Inferior parietal cortex (tissue), 1 donor: ENCODE data around the gene MRPS34.
"Not testable (repeated sequence)": the region's sequence is repeated elsewhere in the genome, so short reads cannot be mapped to it uniquely, and the experiment has no call there.

Experiments used
- DNase-seq: peaks from one replicate; pipeline ENCODE4 v3.0.0-alpha.2; 2016; ENCODE audit errors: extremely low spot score

The MRPS34 gene

DNA sequence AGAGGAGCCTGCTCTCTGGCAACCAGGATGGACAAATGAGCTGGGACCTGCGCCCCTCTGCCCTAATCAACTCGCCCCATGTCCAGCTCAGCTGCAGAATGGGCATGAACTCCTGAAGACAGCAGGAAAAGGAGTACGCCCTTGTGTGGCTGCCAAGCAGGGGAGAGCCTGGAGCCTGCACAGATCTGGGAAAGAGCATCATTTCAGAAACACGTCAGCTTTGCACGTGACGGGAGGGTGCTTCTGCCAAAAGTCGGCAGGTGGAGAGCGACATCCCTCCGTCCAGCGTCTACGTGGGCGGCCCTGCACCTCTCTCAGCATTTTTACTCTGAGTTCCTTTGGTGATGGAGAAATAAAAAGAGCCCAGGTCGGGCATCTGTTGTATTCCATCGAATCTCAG lies 20.1 kb downstream of the MRPS34 start:
- no peak for DNase-seq

DNA sequence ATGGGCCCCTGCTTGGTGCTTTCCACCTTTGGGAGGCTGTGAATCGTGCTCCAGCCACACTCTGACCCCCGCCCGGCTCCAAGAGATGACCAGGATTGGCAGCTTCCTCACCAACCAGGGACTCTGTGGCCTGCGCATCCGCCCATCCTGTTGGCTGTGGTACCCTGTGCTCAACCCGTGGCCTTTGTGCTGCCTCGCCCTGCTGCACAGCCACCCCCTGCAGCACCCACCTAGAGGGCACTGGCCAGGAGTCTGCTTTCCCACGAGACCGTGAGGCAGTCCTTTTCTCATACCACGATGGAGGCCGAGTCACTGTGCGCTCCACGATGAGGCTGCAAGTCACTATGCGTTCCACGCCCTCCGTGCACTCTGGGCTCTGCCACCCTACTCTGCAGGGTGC lies 21.0 kb downstream of the MRPS34 start:
- DNase-seq = no peak

DNA sequence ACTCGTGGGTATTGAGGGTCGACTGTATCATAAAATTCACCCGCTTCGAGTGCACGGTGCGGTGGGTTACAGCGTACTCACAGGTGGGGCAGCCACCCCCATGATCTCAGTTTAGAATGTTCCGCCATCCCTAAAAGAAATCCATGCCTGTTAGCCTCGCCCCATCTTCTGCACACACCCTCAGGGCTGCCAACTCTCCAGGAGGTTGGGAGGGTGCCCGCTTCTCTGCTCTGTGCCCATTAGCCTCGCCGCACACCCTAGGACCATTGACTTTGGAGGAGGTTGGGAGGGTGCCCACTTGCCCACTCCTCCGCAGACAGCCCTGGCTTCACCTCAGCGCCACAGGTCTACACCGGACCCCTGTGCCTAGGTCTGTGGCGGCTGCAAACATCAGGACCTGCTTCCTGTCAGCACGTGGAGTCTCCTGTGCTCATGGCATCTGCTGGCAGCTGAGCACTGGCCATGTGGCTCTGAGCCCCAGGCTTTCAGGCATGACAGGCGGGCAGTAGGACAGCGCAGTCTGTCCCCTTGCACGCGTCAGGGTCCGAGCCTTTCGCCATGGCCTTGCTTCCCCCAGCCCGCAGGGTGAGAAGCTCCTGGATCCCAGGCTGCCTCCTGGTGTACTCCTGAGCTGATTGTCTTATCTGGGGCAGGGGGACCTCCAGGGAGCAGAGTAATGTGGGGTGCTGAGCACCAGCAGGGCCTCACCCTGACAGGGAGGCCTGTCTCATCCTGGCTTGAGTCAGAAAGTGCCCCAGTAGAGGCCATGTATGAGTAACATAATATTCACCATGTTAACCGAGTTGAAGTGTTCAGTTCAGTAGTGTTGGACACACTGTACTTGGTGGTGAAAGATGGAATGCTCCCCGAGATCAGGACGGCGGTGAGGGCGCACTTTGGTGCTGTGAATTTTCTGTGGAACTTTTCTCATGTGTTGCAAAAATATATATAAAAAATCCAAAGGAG lies 23.5 kb downstream of the MRPS34 start:
- no peak for DNase-seq

DNA sequence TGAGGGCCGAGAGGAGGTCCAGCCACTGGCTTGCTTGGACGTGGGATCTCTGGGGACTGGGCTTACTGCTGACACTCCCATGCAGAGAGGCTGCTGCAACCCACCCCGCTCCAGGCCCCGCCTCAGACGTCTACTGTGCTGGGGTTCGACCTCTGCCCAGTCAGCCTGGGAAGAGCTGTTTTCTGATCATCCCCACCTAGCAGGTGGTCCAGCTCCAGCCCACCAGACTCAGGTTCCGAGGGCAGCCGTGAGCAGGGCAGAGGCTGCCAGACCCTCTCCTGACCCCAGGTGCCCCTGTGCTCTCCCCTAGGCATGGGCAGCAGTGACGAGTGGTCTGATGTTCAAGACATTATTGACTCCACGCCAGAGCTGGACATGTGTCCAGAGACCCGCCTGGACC lies 25.0 kb downstream of the MRPS34 start:
- no peak for DNase-seq

DNA sequence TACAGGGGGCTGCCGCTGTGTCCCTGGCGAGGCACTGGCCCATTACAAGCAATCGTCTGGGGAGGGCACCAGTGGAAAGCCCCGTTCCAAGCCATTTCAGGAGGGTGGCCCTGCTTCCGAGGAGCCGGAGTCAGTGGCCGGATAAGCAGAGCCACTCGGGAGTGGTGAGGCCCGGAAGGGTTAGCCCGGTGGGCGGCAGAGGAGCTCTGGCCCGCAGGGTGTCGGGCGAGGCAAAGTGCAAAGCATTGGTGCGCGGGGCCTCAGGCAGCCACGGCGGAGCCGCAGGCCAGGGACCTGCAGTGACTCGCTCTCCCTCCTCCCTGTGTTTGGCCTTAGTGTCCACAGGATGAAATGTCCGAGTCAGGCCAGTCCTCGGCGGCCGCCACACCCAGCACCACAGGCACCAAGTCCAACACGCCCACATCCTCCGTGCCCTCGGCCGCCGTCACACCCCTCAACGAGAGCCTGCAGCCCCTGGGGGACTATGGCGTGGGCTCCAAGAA lies 26.2 kb downstream of the MRPS34 start:
- DNase-seq = no peak

DNA sequence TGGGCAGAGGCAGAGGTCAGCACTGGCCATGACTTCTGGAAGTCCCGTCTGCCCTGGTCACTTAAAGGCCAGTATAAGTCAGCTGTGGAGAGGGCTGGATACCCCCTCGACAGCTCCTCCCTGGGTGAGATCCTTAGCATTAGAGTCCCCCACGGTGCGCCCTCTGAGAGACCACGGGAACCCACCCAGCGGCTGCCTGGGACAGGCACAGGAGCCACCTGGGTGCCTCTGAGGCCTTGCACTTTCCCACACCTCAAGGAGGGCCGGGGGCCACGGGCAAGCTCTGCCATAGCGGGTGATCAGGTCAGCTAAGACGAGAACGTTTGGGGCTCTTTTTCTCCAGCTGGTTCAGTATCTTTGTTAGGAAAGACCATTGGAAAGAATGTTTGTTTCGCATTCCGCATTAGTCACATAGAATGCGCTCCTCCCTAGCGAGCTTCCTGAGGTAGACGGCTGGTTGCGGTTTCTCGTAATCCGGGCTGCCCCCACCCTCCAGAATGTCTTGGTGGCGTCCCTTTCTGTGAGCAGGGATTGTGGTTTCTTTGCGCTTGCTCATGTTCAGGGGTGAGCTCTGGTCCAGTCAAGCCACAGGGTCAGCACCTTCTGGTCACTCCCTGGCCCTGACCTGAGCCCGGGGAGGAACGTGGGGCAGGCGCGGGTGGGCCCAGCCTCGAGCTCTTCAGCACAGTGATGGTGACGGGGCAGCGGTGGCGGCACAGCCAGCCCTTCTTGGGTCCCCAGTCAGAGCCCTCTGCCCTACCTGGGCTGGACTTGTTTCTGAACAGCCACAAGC lies 26.8 kb downstream of the MRPS34 start:
- no peak for DNase-seq

DNA sequence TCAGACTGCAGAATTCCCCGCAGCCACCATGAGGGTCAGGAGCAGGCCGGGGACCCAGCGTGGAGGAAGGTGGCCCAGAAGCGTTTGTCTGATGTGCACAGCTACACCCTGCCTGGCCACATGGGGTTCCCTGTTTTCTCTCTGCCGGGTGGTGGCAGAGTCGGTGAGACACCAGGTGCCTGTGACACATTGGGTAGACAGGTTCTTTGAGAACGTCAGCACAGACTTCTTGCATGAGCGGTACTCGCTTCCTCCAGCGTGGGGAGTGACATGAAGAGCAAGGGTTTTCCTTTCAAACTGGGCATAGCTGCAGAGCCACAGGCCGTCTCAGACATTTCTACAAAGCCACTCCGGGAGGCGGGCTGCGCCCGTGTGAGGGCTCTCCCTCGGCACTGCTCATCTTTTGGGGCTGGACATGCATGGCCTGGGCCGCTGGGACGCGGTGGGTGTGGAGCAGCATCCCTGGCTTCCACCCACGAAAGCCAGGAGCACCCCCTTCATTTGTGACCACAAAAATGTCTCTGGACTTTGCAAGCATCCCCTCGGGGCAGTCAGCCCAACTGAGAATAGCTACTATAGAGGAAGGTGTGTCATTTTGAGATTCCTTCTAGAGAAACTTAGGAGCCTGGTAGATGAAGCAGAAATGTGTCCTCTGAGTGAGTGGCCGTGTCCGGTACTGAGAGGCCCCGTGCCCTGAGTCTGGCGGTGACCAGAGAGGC lies 27.6 kb downstream of the MRPS34 start:
- no peak for DNase-seq

DNA sequence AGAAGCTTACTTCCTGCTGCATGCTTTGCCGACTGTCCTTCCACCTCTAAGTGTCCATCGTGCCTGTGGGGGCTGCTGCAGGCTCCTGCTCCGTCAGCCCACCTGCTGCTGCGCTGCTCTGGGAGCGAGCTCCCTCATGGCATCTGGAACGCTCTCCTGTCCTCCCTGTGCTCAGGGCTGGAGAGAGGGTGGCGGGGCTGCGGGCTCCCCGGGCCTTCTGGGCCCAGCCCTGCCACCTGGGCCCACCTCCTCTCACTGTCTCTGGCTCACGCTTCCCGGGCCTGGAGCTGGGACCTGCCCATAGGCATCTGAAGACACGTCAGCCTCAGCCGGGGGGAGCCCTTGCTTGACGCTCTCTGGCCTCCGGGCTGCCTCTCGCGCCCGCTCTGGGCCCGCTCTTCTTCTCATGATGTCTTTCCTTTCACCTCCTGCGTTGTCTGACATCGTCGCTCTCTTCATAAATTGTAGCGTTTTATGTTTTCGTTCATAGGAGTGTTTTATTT lies 28.5 kb downstream of the MRPS34 start:
- DNase-seq = no peak

DNA sequence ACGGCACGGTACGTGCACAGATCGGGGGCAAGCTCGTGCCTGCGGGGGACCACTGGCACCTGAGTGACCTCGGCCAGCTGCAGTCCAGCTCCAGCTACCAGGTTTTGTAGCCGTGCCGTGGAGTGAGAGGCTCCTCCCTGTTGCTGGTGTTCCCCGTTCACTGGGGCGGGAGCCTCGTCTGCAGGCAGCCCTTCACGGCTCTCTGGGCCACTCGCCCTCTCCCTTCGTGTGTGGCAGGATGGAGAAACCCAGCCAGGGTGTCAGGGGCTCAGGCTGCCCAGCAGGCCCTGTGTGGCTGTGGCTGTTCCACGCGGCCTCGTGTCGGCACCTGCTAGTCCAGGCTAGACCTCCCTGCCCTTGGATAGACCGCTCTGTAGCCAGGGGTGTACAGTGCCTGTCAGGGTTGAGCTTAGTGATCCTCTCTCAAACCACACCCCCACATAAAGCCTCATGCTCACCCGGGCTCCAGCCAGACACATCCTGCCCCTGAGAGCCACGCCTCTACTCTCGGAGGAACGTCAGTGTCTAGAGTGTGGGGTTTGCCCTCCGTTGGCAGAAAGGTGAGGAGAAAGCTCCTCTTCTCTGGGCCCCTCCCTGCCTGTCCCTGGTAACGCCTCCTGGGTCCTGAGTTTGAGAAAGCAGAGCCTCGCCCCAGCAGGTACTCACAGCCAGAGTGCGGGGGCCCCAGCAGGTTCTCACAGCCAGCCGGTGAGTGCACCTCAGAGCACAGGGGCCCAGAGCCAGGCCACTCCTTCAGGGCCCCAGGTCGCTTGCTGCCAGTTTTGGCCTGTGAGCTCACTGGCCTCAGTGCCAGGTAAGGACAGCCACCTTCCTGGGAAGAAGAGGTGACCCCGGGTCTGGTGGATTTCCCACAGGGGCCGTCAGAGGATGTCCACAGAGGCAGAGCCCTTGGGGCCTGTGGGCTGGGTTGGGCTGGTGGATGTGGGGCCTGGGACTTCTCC lies 29.3 kb downstream of the MRPS34 start:
- no peak for DNase-seq

DNA sequence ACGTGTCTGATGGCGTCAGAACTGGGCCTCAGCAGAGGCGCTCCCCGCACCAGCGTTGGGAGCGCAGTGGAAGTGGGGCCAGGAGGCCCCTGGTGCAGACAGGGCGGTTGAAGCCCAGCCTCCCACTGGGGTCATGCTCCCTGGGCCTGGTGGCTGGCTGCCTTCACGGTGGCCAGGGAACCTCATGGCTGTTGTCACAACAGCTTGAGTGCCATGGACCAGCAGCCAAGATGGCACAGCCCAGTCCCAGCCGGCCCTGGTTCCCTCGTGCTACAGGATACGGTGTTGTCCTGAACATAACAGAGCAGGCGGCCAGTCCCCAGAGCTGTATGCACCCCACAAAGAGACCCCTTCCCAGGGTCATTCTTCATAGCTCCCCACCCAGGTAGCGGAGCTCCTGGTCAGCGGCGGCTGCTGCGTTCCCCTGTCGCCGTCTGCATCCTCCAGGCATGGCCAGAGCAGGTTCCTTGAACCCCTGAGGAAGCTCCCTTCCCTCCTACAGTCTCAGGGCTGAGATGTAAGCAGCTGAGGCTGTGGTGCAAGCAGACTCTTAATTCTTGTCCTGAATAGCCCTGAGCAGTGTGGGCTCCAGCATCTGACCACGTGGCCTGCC lies 31.3 kb downstream of the MRPS34 start:
- no peak for DNase-seq

DNA sequence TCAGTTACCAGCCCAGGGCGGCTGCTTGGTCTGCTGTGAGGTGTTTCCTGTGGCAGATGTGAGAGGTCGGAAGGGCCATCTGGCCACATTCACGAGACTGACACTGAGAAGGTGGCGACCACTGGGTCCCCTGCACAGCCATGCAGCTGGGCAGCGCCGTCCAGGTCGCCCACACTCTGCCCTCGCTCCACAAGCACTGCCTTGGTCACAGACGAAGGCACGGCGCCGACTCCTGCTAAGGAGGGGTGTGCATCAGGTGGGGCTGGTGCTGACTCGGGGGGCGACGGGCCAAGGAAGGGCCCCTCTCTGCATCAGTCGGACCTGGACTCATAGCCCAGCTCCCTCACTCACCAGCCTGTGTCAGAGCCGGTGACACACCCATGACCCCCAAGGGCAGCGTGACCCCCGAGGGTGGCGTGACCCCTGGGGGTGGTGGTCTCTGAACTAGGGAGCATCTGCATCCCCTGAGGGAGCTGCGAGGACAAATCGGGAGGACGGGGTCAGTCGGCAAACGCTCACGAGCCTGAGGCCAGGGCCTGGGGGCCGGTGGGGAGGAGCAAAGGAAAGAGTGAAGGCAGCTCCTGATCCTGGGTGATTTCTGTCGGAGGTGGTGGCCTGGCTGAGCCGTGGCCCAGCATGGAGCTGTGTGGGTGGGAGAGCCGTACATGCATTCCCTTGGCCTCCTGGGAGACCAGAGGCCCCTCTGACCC lies 32.0 kb downstream of the MRPS34 start:
- DNase-seq = no peak

DNA sequence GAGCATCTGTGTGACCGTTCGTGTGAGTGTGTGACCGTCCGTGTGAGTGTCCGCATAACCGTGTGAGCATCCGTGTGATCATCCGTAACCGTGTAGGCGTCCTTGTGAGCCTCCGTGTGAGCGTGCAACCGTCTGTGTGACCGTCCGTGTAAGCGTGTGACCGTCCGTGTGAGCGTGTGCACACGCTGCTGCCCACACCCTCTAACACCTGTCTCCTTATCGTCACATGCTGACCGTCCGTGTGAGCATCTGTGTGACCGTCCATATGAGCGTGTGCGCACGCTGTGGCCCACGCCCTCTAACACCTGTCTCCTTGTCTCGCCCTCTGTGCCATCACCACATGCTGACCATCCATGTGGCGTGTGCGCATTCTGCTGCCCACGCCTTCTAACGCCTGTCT lies 32.7 kb downstream of the MRPS34 start:
- no peak for DNase-seq

DNA sequence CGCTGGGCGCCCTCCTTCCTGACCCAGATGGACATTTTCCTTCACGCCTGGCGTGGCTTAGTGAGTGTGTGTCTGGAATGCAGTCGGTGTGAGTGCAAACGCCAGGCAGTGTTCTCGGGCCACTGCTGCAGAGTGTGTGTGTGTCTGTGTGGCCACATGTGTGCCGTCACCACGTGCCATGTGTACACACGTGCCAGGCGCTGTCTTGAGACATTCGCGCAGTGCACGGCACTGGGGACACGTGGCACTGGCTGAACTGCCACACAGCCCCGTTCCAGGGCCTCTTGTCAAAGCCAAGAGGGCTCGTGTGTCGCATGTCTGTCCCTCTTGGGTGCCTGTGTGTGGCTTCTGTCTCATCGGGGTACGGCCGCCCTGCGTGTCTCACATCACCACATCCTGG lies 38.1 kb downstream of the MRPS34 start:
- no peak for DNase-seq

DNA sequence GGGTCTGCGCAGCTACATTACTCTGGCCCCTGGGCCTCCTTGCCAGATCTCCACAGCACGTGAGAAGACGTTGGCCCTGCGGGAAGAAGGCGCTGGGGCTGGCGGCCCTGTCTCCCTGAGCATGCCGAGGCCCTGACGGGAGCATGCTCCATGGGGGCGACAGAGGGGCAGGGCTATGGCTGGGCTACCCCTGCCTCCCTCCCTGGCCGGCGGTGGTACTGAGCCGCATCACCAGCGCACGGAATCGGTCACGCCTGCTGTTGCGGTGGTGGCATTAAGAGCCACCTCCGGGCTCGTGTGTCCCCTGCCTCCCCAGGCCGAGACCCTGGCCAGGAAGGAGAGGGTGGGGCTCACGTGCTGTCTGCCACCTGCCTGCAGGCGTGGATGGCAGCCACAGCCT lies 38.8 kb downstream of the MRPS34 start:
- DNase-seq = no peak

DNA sequence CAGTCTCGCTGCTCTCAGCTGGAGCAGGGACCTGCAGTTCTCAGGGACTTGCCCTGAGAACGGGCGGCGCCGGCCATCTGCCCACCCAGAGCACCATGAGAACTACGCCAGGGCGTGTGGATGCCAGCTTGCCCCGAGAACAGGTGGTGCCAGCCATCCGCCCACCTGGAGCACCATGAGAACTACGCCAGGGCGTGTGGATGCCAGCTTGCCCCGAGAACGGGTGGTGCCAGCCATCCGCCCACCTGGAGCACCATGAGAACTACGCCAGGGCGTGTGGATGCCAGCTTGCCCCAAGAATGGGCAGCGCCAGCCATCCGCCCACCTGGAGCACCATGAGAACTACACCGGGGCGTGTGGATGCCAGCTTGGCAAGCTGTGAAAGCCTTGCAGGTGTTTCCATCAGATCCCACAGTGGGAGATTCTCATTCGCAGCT lies 40.4 kb downstream of the MRPS34 start:
- DNase-seq = not testable (repeated sequence)

DNA sequence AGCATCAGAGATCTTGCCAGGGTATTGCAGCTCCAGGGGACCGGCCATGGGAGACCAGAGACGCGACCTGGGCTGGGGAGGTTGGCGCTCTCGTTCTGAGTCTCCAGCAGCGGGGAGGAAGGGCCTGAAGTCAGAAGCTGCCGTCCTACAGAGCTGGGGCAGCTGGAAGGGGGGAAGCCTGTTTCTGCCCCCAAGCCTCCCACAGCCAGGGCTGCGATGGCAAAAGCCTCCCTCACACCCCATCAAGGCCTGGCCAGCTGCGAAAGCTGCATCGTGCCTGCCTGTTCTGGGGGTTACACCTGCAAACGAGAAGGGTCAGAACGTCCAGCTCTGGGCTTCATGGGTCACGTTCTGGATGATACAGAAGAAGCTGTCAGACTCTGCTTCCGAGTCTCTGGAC lies 40.9 kb downstream of the MRPS34 start:
- no peak for DNase-seq

DNA sequence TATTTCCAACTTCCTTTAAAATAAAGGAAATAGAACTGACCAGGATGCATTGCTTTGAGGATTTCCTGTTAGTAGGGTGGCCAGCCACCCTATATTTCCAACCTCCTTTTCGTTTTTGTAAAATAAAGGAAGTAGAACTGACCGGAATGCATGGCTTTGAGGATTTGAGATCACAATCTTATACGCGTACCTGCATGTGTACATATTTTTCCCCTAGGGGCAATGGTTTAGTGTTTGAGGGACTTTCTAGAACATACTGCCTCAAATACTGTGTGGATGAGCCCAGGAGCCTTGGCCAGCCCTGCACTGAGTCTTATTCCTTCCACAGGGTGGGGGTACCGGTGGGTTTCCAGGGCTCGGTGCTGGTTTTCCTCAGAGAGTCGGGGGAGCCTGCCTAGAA lies 41.3 kb downstream of the MRPS34 start:
- DNase-seq = no peak

DNA sequence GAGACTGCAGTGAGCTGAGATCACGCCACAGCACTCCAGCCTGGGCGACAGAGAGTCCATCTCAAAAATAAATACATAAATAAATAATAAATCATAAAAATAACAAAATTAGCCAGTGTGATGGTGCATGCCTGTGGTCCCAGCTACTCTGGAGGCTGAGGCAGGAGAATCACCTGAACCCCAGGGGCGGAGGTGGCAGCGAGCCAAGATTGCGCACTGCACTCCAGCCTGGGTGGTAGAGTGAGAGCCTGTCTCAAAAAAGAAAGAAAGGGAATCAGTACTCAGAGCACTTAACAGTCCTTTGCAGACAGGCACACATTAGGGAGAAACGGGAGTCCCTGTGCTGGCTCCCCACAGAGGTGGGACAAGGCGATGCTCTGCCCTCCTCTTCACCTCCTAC lies 41.9 kb downstream of the MRPS34 start:
- DNase-seq = no peak

DNA sequence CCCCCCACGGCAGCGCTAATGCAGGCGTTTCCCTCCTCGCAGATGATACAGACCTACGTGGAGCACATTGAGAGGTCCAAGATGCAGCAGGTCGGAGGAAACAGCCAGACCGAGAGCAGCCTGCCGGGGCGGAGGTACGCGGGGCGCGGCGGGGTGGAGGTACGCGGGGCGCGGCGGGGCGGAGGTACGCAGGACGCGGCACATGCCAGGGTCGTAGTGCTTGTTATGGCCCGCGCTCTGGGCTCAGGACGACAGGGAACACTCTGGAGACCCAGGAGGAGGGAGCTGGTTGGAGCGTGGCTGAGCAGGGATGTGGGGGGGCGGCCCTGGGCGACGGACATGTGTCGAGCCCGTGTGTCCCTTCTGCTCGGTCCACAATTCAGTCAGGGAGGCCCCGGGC lies 43.5 kb downstream of the MRPS34 start:
- no peak for DNase-seq

DNA sequence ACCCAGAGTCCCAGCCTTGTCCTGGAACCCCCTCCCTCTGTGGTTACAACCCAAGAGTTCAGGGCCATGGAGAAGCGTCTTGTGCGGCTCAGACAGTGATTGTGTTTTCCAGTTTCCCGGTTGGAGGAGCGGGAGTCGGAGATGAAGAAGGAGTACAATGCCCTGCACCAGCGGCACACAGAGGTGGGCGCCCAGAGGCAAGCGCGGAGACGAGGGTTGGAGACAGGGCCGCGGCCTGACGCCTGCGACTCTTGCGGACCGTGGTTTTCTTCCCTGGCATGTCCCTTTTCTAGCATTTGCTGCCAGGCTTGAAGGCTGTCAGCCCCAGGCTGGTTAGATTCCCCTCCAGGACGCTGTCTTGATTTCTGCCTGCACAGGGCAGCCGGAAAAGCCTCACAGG lies 43.9 kb downstream of the MRPS34 start:
- no peak for DNase-seq
